ENCODE results near the gene ICOS. TPM values are rescaled to one million over a fixed set of nuclear protein-coding genes. Genes with fewer than 3 reads are reported as not detected.

ICOS gene
- total RNA-seq, 4 donors from 2014 or later = 0.94 to 1.2 TPM; not detected in 2

DNA sequence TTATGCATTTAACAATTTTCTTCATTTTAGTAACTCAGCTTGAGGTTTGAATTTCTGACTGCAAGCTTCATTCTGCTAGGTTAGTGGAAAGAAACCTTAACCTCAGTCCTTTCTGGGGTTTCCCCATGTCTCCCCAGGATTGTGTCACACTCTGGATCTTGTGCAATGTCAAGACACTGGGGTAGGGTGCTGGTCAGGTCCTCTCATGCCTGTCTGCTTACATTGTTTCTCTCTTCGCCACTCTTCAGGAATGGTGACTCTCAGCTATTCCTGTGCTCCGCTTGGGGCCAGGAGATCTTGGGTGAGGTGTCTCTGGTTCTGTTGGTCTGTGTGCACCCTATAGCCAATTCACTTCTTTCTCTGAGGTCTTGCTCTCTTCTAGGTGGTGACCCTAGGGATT lies 45.1 kb upstream of the ICOS start:
- no peak for TF ChIP-seq POLR2A (IDR thresholded peaks at IDR 0.05)
- H3K27me3 ChIP-seq = no peaks in the 10 kb centered on the region
- H3K4me3 ChIP-seq = no peak overlapping the region
- H3K36me3 ChIP-seq = no peaks in the 10 kb centered on the region
- peak in 1 of 3 donors; percentile 53 for DNase-seq
- no peaks in the 10 kb centered on the region for H3K9me3 ChIP-seq
- H3K4me1 ChIP-seq = no peaks in the 10 kb centered on the region
- no peak overlapping the region for H3K27ac ChIP-seq

DNA sequence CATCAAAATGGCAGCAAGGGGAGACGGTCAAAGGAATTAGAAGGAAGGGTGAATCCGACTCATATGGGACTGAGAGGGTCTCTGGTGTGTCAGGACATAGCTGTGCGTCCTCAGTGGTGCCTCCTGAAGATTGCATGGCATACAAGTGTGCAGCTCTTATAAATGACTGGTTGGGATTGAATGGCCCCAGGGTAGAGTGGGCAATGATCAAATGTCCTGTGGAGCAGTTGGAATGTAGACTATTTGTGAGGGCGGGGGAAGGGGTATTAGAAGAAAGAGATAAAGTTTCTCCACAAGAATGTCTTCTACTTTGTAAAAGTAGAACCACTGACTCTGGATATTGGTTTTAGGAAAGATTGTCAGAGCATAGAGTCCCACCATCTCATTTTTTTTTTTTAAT lies 44.4 kb upstream of the ICOS start:
- no peak overlapping the region for H3K4me3 ChIP-seq
- TF ChIP-seq, protein P1, sequence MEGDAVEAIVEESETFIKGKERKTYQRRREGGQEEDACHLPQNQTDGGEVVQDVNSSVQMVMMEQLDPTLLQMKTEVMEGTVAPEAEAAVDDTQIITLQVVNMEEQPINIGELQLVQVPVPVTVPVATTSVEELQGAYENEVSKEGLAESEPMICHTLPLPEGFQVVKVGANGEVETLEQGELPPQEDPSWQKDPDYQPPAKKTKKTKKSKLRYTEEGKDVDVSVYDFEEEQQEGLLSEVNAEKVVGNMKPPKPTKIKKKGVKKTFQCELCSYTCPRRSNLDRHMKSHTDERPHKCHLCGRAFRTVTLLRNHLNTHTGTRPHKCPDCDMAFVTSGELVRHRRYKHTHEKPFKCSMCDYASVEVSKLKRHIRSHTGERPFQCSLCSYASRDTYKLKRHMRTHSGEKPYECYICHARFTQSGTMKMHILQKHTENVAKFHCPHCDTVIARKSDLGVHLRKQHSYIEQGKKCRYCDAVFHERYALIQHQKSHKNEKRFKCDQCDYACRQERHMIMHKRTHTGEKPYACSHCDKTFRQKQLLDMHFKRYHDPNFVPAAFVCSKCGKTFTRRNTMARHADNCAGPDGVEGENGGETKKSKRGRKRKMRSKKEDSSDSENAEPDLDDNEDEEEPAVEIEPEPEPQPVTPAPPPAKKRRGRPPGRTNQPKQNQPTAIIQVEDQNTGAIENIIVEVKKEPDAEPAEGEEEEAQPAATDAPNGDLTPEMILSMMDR (IDR thresholded peaks at IDR 0.05) = no peak
- TF ChIP-seq POLR2A (IDR thresholded peaks at IDR 0.05) = no peak
- H3K4me1 ChIP-seq = no peaks in the 10 kb centered on the region
- no peak for DNase-seq
- no peaks in the 10 kb centered on the region for H3K36me3 ChIP-seq
- no peaks in the 10 kb centered on the region for H3K9me3 ChIP-seq
- no peak overlapping the region for H3K27ac ChIP-seq
- H3K27me3 ChIP-seq = no peaks in the 10 kb centered on the region

DNA sequence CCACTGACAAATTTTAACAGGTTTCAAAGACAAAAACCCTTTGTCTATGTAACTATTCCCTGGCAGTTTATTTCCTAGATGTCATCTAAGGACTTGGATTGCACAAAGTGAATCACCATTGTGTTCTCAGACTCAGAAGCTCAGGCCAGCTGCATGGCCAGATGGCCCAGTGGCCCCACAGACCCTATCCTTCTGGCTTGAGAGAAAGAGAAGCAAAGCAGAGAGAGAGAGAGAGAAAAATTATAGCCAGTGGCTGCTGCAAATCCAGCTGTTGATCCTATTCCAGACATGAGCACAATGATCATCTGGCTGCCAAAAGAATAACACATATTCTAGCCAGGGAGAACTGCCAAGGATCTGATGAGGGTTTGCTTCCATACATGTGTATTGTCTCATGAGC lies 43.2 kb upstream of the ICOS start:
- Histone ChIP-seq H3K27ac (peak overlapping the region in 1 of 4 donors; percentile 3), H3K4me3 (no peak overlapping the region), H3K9me3 (no peaks in the 10 kb centered on the region), H3K27me3 (no peaks in the 10 kb centered on the region), H3K36me3 (no peaks in the 10 kb centered on the region), H3K4me1 (no peaks in the 10 kb centered on the region)
- no peak for DNase-seq
- no peak for TF ChIP-seq POLR2A (IDR thresholded peaks at IDR 0.05)
- TF ChIP-seq, protein P1 (IDR thresholded peaks at IDR 0.05) = no peak

DNA sequence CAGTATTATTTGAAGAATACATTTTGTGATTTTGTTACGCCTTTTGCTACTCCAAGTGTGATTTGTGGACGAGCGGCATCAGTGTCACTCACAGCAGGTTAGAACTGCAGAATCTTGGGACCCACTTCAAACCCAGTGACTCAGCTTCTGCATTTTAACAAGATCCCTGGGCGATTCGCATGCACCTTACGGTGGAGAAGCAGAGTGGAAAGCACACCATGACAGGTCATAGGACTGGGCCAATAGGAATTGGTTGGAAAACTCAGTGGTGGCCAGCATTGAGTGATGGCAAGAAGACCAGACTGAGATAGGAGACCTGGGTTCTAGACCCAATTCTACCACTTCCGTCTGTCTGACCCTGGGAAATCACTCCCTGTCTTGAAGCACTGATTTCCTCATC lies 42.7 kb upstream of the ICOS start:
- H3K4me1 ChIP-seq = no peaks in the 10 kb centered on the region
- DNase-seq = no peak
- no peaks in the 10 kb centered on the region for H3K27me3 ChIP-seq
- no peak overlapping the region for H3K4me3 ChIP-seq
- TF ChIP-seq, protein P1 (IDR thresholded peaks at IDR 0.05) = no peak
- no peak for TF ChIP-seq POLR2A (IDR thresholded peaks at IDR 0.05)
- H3K9me3 ChIP-seq = no peaks in the 10 kb centered on the region
- H3K36me3 ChIP-seq = no peaks in the 10 kb centered on the region
- peak overlapping the region in 1 of 4 donors; percentile 3 for H3K27ac ChIP-seq

DNA sequence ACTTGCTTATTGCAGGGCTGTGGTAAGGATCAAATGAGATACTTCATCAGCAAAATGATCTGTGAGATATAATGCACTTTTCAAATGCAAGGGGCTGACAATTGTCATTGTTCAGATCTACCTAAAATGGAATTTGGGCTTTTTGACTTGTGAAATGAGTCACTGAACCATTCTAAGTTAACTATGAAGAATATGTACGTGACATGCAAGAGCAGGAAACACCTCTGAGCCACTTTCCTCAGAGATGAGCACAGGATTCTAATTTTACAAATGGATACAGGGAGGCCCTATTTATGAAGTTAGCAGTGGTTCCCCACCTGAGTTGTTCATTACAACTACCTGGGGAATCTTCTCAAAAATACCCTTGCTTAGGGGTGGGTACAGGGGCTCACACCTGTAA lies 42.3 kb upstream of the ICOS start:
- no peak overlapping the region for H3K27ac ChIP-seq
- H3K36me3 ChIP-seq = no peaks in the 10 kb centered on the region
- TF ChIP-seq, protein P1 (IDR thresholded peaks at IDR 0.05) = no peak
- TF ChIP-seq POLR2A (IDR thresholded peaks at IDR 0.05) = no peak
- no peaks in the 10 kb centered on the region for H3K9me3 ChIP-seq
- H3K27me3 ChIP-seq = no peaks in the 10 kb centered on the region
- H3K4me1 ChIP-seq = no peaks in the 10 kb centered on the region
- no peak overlapping the region for H3K4me3 ChIP-seq
- DNase-seq = no peak

DNA sequence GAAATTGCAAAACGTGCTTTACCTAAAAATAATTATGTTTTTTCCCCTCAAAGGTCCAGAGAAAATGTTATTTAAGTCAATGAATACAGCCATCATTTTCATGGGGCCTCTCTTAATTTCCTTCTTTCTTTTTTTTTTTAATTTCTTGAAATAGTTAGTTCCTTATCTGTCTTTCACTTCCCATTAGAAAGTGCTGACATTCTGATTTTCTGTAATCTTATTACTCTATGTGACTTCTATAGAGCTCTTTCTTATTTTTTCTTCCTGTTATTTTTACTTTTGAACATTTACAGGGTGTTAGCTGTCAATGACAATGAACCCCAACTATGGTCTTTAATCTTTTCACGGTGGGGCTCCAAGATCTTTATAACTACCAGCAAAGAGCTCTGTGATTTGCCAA lies 39.0 kb upstream of the ICOS start:
- no peak for DNase-seq
- Histone ChIP-seq H3K9me3 (peaks cover 0 to 6% (median 0%) of the 10 kb centered on the region in 4 donors), H3K36me3 (no peaks in the 10 kb centered on the region), H3K27me3 (no peaks in the 10 kb centered on the region), H3K4me3 (no peak overlapping the region), H3K27ac (no peak overlapping the region), H3K4me1 (no peaks in the 10 kb centered on the region)
- TF ChIP-seq POLR2A (IDR thresholded peaks at IDR 0.05) = no peak
- TF ChIP-seq, protein P1 (IDR thresholded peaks at IDR 0.05) = no peak
